Stimulated activated CD8-positive, alpha-beta memory T cell treated with anti-CD3 and anti-CD28 coated beads, Interleukin-15, amount 100 ng/mL, for 1 hour (primary cell): ENCODE results near the gene AJUBA.
"Not testable (repeated sequence)": the region's sequence is repeated elsewhere in the genome, so short reads cannot be mapped to it uniquely, and the experiment has no call there.

ENCODE experiments used
- DNase-seq: peaks from one replicate; pipeline ENCODE4 v3.0.0-alpha.2; 2020; ENCODE audit warnings: low read depth

The AJUBA gene

GRCh38 chr14:22979748-22980392 is 2.5 kb downstream of the AJUBA start:
- no peak for DNase-seq

DNA sequence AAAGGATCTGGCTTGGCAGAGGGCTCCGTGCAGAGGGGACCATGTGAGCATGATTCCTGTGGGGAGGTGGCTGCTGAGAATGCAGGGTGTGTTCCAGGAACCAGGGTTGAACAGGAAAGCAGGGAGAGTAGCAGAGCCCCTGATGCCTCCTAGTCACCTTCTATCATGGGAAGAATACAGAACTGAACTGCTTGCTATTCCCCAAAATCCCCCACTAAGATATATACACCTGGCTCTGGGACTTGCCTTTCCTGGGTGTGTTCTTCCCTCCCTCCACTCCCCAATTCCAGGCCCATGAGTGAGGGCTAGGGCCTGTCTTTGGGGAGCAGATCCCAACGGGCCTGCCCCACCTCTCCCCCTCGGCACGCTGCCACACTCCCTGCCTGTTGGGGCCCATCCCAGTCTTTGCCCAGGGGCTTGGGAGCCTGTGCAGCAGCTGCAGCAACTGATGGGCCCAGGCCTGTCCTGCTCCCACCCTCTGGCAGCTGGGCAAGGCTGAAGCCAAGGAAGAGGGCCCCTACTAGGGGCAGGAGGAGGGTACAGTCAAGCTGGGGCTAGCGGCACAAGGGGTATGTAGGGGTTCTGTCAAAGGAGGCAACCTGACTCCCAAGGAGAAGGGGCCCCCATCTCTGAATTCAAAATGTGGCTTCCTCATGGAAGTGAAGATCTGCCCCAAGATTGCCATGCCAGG is 3.2 kb downstream of the AJUBA start:
- no peak for DNase-seq

GRCh38 chr14:22978487-22978837 is 3.9 kb downstream of the AJUBA start:
- DNase-seq = no peak

GRCh38 chr14:22977684-22978486 is 4.5 kb downstream of the AJUBA start:
- no peak for DNase-seq

DNA sequence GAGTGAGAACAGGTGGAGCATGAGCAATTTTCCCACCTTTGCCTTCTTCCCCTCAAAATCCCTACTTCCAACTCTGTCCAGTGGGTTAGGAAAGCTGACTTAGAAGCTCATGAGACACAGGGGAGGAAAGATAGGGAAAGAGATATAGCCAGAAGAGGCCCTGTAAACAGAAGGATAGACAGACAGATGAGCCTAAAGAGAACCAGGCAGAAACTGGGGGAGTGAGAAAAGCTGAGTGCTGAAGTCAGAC is 5.0 kb downstream of the AJUBA start:
- DNase-seq = no peak

DNA sequence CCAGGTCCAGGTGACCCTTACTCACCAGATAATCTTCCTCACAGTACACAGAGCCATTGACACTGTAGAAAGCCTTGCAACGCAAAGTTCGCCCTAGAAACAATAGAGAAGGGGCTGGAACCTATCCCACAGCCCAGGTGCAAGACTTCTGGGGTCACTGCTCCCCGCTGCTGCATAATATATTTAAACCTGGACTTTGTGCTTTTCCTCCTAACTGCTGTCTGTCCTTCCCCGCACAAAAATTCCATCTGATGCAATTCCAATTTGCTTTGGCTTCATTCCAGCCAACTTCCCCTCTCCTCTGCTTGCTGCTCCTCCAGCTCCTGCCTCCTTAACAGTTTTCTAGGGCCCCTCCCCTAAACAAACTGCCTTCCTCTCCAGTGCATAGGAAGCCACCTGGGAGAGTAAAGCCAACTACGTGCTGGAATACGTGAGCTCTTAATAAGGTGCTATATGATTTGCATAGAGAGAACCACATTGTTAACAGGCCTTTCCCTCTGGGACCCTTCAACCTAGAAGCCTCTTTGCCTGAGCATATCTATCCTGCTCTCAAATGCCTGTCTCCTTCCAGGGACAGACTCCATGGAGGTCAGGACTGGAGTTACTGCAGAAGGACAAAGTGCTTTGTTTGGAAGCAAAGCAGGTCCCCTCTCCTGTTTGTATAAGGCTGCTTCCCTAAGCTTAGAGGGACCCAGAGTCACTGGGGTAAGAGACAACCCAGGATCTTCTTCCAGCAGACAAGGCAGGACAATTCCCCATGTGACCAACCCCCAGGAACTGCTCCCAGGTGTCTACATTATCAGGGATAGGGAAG is 5.5 kb downstream of the AJUBA start:
- DNase-seq = no peak

GRCh38 chr14:22974530-22975313 is 7.6 kb downstream of the AJUBA start:
- no peak for DNase-seq

- DNase-seq = no peak
These were observed 8.9 kb downstream of the AJUBA start for GRCh38 chr14:22973217-22974032.

DNA sequence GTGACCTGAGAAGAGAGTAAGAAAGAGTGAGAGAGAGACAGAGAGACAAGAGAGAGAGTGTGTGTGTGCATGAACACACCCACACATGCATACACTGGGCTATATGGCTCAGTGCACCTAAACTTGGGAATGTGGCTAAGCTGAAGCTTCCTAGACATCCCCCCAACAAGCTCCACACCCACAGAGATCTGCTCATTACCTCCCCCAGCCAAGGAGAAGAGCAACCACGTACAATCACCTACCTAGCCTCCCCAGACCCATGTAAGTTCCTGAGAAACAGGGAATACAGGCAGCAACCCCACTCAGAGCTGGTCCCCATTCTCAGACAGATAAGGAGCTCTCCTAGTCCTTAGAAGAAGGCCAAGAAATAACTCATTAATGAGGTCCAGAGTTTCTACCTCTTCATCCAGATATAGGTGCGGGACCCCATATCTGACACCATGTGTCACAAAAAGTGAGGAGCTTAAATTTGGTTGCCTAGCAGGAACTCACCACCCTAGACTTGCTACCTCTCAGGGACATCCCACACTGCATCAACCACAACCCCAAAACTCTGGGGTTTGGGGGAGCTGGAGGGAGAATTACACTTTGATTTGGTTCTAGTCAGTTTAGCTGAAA is 9.9 kb downstream of the AJUBA start:
- no peak for DNase-seq

DNA sequence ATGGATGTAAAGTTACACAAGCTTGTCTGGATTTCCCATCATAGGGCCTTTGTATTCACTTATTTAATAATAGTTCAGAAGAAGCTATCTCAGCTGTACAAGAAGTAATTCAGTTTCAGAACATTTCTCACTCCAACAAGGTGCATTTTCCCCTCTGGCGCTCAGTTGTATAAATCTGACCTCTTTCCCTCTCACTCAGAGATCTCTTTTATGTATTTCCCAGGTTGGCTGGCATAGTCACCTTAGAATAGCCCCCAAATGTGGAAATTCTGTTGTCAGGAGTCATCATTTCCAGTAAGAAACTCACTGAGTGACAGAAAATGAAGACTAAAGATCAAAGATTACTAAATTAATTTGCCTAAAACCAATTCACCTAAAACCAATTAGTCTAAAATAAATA is 11.2 kb downstream of the AJUBA start:
- no peak for DNase-seq

- no peak for DNase-seq
These were observed 15.5 kb downstream of the AJUBA start for GRCh38 chr14:22966783-22967269.

DNA sequence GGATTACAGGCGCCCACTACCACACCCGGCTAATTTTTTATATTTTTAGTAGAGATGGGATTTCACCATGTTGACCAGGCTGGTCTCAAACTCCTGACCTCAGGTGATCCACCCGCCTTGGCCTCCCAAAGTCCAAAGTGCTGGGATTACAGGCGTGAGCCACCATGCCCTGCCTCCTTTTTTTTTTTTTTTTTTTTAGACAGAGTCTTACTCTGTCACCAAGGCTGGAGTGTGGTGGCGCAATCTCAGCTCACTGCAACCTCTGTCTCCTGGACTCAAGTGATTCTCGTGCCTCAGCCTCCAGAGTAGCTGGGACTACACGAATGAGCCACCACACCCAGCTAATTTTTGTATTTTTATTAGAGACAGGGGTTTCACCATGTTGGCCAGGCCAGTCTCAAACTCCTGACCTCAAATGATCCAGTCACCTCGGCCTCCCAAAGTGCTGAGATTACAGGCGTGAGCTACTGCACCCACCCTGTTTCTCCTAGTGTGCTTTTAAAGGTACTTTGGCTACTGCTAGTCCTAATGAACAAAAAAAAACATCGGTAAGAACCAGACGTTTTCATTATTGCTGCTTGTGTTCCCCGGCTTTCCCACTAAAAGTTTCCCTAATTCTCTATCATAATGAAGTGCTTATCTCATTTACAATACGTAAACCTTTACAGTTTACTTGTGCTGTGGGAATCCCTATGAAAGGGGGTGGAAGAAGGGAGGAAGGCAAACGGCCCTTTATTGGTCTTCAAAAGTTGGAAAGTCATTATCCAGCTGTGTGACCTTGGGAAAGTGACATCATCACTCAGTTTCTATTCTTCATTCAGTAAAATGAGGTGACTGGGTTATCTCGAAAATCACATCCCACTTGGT is 16.2 kb downstream of the AJUBA start:
- DNase-seq = not testable (repeated sequence)

GRCh38 chr14:22962061-22962676 is 20.2 kb downstream of the AJUBA start:
- no peak for DNase-seq

DNA sequence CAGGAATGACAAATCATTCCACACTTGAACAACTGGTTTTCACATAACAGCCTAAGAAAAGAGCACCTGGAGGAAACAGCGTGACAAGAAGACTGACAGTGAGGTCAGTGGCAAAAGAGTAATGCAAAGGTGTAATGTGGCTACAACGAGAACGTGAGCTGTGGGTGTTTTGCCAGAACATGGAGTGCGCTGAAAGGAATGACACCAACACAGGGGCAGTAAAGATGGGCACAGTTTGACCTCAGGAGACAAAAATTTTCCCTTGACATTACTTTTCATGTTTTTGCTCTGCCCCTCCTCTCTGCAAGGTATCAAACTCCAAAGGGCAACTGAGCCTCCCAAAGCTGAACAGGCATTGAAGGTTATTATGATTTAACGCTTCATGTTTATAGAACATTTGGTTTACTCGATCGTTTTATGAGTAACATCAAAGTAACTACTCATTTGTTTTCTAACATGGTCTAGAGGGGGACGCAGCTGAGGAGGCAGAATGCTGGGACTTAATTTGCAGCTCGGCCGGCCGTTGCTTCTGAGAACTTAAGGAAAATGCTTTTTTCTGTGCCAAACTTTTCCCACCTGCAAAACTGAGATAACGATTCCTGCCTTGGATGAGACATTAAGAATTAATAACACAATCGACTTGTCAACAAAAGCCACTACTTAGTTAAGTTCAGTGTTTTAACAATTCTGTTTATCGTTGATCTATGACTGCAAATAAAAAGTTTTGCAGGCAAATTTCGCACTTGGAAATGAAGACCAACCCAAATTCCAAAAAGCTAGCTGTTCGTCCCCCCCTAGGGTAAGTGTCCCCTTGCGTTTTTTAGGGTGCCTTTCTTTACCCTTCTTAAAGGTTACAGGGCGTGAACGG is 26.4 kb downstream of the AJUBA start:
- no peak for DNase-seq

DNA sequence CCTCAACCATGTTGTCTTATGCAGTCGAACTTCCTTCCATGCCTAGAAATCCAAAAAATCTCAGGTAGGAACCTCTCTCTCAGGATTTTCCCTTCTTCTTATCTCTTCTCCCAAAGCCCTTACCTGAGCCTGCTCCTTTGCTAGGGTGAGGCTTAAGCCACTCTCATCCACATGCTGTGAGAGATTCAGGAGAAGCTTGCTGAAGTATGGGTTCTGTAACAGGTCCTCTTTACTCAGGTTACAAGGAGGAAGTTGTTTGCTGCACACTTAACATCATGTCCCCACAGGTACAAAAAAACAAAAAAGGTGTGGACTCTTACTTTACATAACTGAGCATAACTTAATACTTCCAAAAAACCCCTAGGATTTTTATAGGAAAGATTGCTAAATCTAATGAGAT is 29.9 kb downstream of the AJUBA start:
- no peak for DNase-seq

GRCh38 chr14:22951795-22952194 is 30.6 kb downstream of the AJUBA start:
- not testable (repeated sequence) for DNase-seq

DNA sequence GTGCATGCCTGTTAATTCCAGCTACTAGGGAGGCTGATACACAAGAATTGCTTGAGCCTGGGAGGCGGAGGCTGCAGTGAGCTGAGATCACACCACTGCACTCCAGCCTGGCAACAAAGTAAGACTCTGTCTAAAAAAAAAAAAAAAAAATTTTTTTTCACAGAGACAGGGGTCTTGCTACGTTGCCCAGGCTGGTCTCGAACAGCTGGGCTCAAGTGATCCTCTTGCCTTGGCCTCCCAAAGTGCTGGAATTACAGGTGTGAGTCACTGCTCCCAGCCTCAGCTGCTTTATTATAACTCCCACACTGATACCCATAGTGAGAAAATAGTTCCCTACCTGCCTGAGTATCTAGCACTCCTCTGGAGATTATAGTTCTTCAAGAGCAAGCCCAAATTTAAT is 36.7 kb downstream of the AJUBA start:
- DNase-seq = no peak

DNA sequence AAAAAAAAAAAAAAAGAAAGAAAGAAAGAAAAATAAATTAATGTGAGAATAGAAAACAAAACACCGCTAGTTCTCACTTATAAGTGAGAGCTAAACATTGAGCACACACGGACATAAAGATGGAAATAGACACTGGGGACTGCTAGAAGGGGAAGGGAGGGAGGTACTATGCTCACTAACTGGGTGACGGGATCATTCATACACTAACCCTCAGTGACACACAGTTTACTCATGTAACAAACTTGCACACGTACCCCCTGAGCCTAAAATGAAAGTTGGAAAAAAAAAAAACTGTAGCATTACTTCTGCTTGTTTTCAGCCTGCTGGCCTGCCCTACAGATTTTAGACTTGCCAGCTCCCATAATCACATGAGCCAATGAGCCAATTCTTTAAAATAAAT is 42.7 kb downstream of the AJUBA start:
- no peak for DNase-seq
